H9 (cell line): Measurements from ENCODE around the gene CDH24. TPM values are rescaled to one million over a fixed set of nuclear protein-coding genes. Genes with fewer than 3 reads are reported as not detected.

Source experiments
- DNase-seq: peaks from one replicate; pipeline ENCODE4 v3.0.0-alpha.2; 2017
- H2AFZ ChIP-seq: one replicate; pipeline ENCODE4 v1.6.1; 2013; ENCODE audit warnings: mild to moderate bottlenecking, low read length, control low read depth, moderate library complexity
- H2AK5ac ChIP-seq: 2 replicates; pipeline ENCODE4 v1.6.1; 2013; ENCODE audit warnings: low read length, control low read depth, mixed read lengths; ENCODE audit not compliant: insufficient read length
- H2BK120ac ChIP-seq: one replicate; pipeline ENCODE4 v1.6.1; 2013; ENCODE audit warnings: low read depth, mild to moderate bottlenecking, low read length, control low read depth, inconsistent platforms; ENCODE audit not compliant: poor library complexity, severe bottlenecking
- H2BK12ac ChIP-seq: 2 replicates; pipeline ENCODE4 v1.6.1; 2013; ENCODE audit warnings: low read length, control low read depth, mixed read lengths, low read depth; ENCODE audit not compliant: insufficient read length
- H2BK15ac ChIP-seq: 2 replicates; pipeline ENCODE4 v1.6.1; 2013; ENCODE audit warnings: low read depth, low read length, control low read depth
- H2BK20ac ChIP-seq: one replicate; pipeline ENCODE4 v1.6.1; 2013; ENCODE audit warnings: low read depth, mild to moderate bottlenecking, low read length, control low read depth, inconsistent platforms; ENCODE audit not compliant: poor library complexity, severe bottlenecking
- H2BK5ac ChIP-seq: 2 replicates; pipeline ENCODE4 v1.6.1; 2013; ENCODE audit warnings: low read length, control low read depth, mixed read lengths; ENCODE audit not compliant: insufficient read length
- H3K14ac ChIP-seq: 2 replicates; pipeline ENCODE4 v1.6.1; 2013; ENCODE audit warnings: low read length, control low read depth; ENCODE audit not compliant: insufficient read depth
- H3K18ac ChIP-seq: 2 replicates; pipeline ENCODE4 v1.6.1; 2013; ENCODE audit warnings: low read depth, mild to moderate bottlenecking, mixed read lengths, low read length, control low read depth; ENCODE audit not compliant: insufficient read length
- H3K23ac ChIP-seq: 2 replicates; pipeline ENCODE4 v1.6.1; 2013; ENCODE audit warnings: low read length, control low read depth, mixed read lengths, low read depth; ENCODE audit not compliant: insufficient read length
- H3K23me2 ChIP-seq: 2 replicates; pipeline ENCODE4 v1.6.1; 2013; ENCODE audit warnings: low read depth, mild to moderate bottlenecking, mixed read lengths, low read length, control low read depth; ENCODE audit not compliant: insufficient read length, poor library complexity, severe bottlenecking
- H3K27ac ChIP-seq: 2 replicates; pipeline ENCODE4 v1.5.1; 2013; ENCODE audit warnings: low read length, control low read depth, mixed read lengths, low read depth; ENCODE audit not compliant: insufficient read length
- H3K27me3 ChIP-seq: 2 replicates; pipeline ENCODE4 v1.6.1; 2013; ENCODE audit warnings: low read length, control low read depth, inconsistent platforms; ENCODE audit not compliant: insufficient read depth
- H3K4ac ChIP-seq: 2 replicates; pipeline ENCODE4 v1.6.1; 2013; ENCODE audit warnings: low read depth, mild to moderate bottlenecking, control low read depth, inconsistent platforms, low read length, moderate library complexity
- H3K4me1 ChIP-seq: 2 replicates; pipeline ENCODE4 v1.6.1; 2013; ENCODE audit warnings: low read length, control low read depth, inconsistent platforms; ENCODE audit not compliant: insufficient read depth
- H3K4me2 ChIP-seq: 2 replicates; pipeline ENCODE4 v1.6.1; 2013; ENCODE audit warnings: low read length, control low read depth, mixed read lengths; ENCODE audit not compliant: insufficient read length, insufficient read depth
- H3K56ac ChIP-seq: 2 replicates; pipeline ENCODE4 v1.6.1; 2013; ENCODE audit warnings: low read depth, mild to moderate bottlenecking, mixed read lengths, low read length, control low read depth; ENCODE audit not compliant: insufficient read length
- H3K79me1 ChIP-seq: 2 replicates; pipeline ENCODE4 v1.6.1; 2013; ENCODE audit warnings: low read depth, mild to moderate bottlenecking, moderate library complexity, low read length, control low read depth, inconsistent platforms; ENCODE audit not compliant: insufficient read depth, poor library complexity, severe bottlenecking
- H3K79me2 ChIP-seq: 2 replicates; pipeline ENCODE4 v1.6.1; 2013; ENCODE audit warnings: low read length, control low read depth, inconsistent platforms; ENCODE audit not compliant: insufficient read depth
- H3K9ac ChIP-seq: 2 replicates; pipeline ENCODE4 v1.6.1; 2013; ENCODE audit warnings: low read length, control low read depth, mixed read lengths; ENCODE audit not compliant: insufficient read length; ENCODE audit errors: extremely low read depth
- H3K9me3 ChIP-seq: one replicate; pipeline ENCODE4 v1.6.1; 2013; ENCODE audit warnings: low read depth, low read length, inconsistent platforms; ENCODE audit not compliant: control insufficient read depth
- H3T11ph ChIP-seq: one replicate; pipeline ENCODE4 v1.6.1; 2013; ENCODE audit warnings: mild to moderate bottlenecking, low read length, control low read depth, inconsistent platforms
- H4K20me1 ChIP-seq: one replicate; pipeline ENCODE4 v1.6.1; 2013; ENCODE audit not compliant: control insufficient read depth, insufficient read length, insufficient read depth
- H4K5ac ChIP-seq: 2 replicates; pipeline ENCODE4 v1.6.1; 2013; ENCODE audit warnings: low read depth, mild to moderate bottlenecking, mixed read lengths, low read length, control low read depth; ENCODE audit not compliant: insufficient read length
- H4K8ac ChIP-seq: replicated peaks from 2 replicates; pipeline ENCODE4 v1.6.1; 2013; ENCODE audit warnings: low read length, control low read depth, mixed read lengths, low read depth; ENCODE audit not compliant: insufficient read length
- H4K91ac ChIP-seq: 2 replicates; pipeline ENCODE4 v1.6.1; 2013; ENCODE audit warnings: low read depth, mild to moderate bottlenecking, moderate library complexity, mixed read lengths, low read length, control low read depth; ENCODE audit not compliant: insufficient read length
- H3K27ac Mint-ChIP-seq, 3 experiments: 2 replicates in 2 of 3; 3 replicates in 1 of 3; pipeline ENCODE4 v1.8.0; 2020 to 2021; ENCODE audit warnings: mixed read lengths in 3 of 3, mild to moderate bottlenecking in 1 of 3, moderate library complexity in 1 of 3
- H3K27me3 Mint-ChIP-seq: 2 replicates; pipeline ENCODE4 v1.8.0; 2021; ENCODE audit warnings: low read depth, mild to moderate bottlenecking, moderate library complexity, mixed read lengths
- H3K36me3 Mint-ChIP-seq, 3 experiments: 2 replicates in 2 of 3; 3 replicates in 1 of 3; pipeline ENCODE4 v1.8.0; 2020 to 2021; ENCODE audit warnings: low read depth in 3 of 3, mixed read lengths in 3 of 3; ENCODE audit not compliant: insufficient read depth in 1 of 3
- H3K4me1 Mint-ChIP-seq, 2 experiments: 2 replicates each; pipeline ENCODE4 v1.8.0; 2020; ENCODE audit warnings: mixed read lengths in 2 of 2
- H3K4me3 Mint-ChIP-seq, 2 experiments: 2 replicates in 1 of 2; 3 replicates in 1 of 2; pipeline ENCODE4 v1.8.0; 2020 to 2021; ENCODE audit warnings: mild to moderate bottlenecking in 2 of 2, mixed read lengths in 2 of 2, moderate library complexity in 1 of 2
- H3K9me3 Mint-ChIP-seq, 2 experiments: 2 replicates in 1 of 2; 3 replicates in 1 of 2; pipeline ENCODE4 v1.8.0; 2020; ENCODE audit warnings: mild to moderate bottlenecking in 2 of 2, mixed read lengths in 2 of 2, moderate library complexity in 1 of 2
- CTCF ChIP-seq: fragments of 200-600 bp; sonication (generic); conservative IDR thresholded peaks from 3 replicates; pipeline ENCODE4 v1.8.0; 2021; ENCODE audit warnings: antibody characterized with exemption, mild to moderate bottlenecking
- WGBS: extraction: QIAGEN DNeasy Blood & Tissue Kit; methylation state at CpG from one replicate; pipeline ENCODE4 v1.1.7; 2013; ENCODE audit warnings: missing lambda C conversion rate, low lambda C conversion rate, mixed read lengths; ENCODE audit not compliant: insufficient read length; ENCODE audit errors: extremely low coverage; 5-methylcytosine and 5-hydroxymethylcytosine counted together
- total RNA-seq: library from RNA; stranded (reverse); gene quantifications from 2 replicates; pipeline ENCODE4 v1.2.1, GENCODE V29; 2021

CDH24 gene
- total RNA-seq, 1 experiment from 2014 or later: 16.7 TPM

- Histone ChIP-seq H3K23me2 (no peaks in the 10 kb centered on the region), H4K91ac (no peak overlapping the region), H3K27ac (no peak overlapping the region), H2BK120ac (no peak overlapping the region), H2BK15ac (no peak overlapping the region), H4K8ac (no peak overlapping the region), H4K20me1 (no peaks in the 10 kb centered on the region), H3K56ac (no peak overlapping the region), H3K79me1 (no peaks in the 10 kb centered on the region), H3T11ph (no peak overlapping the region), H3K9me3 (no peaks in the 10 kb centered on the region), H3K9ac (no peak overlapping the region), H2BK12ac (no peak overlapping the region), H3K79me2 (no peaks in the 10 kb centered on the region), H2AFZ (no peak overlapping the region), H3K14ac (no peak overlapping the region), H2AK5ac (no peak overlapping the region), H3K4me1 (no peaks in the 10 kb centered on the region), H2BK5ac (no peak overlapping the region), H4K5ac (no peak overlapping the region), H3K27me3 (no peaks in the 10 kb centered on the region), H3K4me2 (no peak overlapping the region), H2BK20ac (no peak overlapping the region), H3K23ac (no peak overlapping the region), H3K4ac (no peak overlapping the region), H3K18ac (no peak overlapping the region)
- no CpG with 5 or more reads among the region's 5 CpGs for WGBS
- Mint-ChIP-seq H3K36me3 (peaks cover 51 to 92% (median 87%) of the 10 kb centered on the region in 3 experiments; a peak in 6 of 7 replicates), H3K4me1 (peaks cover 12 to 13% of the 10 kb centered on the region in 2 experiments), H3K9me3 (no peaks in the 10 kb centered on the region; a peak in 1 of 5 replicates), H3K4me3 (no peak overlapping the region), H3K27me3 (no peaks in the 10 kb centered on the region), H3K27ac (no peak overlapping the region)
- DNase-seq: no peak
- peak; percentile 77 for TF ChIP-seq CTCF
Measured at GRCh38 chr14:23076785-23077408, 19.6 kb upstream of the CDH24 start.
